ENCODE results near the gene SLC7A14.
A peak's percentile ranks its signal among the peaks of the same experiment; 100 is the strongest.

SLC7A14 gene

DNA sequence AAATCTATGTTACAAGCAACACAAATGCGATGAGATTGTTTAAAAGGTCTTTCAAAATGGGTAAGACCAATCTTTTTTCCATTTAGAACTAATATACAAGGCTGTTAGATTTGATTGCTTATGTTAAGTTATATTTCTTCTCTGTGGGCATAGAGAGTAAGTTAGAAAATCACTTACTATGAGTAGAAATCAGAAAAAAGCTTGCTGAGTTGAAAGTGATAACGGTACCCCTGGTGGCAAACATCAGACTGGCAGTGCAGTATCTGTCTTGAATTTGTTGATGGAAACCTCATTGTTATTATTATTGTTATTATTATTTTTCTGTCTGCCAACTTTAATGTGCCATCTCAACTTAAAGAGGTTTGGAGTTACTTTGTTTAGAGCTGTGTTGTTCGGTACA lies 154.8 kb downstream of the SLC7A14 start:
- H3K9me2 ChIP-seq (replicated peaks; ENCODE audit: insufficient read depth, low read length) = no peaks in the 10 kb centered on the region
- DNase-seq = no peak
- H3K27me3 ChIP-seq (replicated peaks; ENCODE audit: insufficient read depth, low read length) = peaks cover 10% of the 10 kb centered on the region; the same call in 1 of the 2 replicates
- H3K27ac ChIP-seq (ENCODE audit: low read length) = no peak overlapping the region
- H3K9me3 ChIP-seq (replicated peaks; ENCODE audit: insufficient read depth, low read length) = no peaks in the 10 kb centered on the region
- no peaks in the 10 kb centered on the region for H3K79me2 ChIP-seq (ENCODE audit: low read length)
- peaks cover 16% of the 10 kb centered on the region for H3K4me1 ChIP-seq (ENCODE audit: low read length)
- no peak overlapping the region for H3K4me2 ChIP-seq (ENCODE audit: low read depth, low read length)
- no peak overlapping the region for H3K9ac ChIP-seq (ENCODE audit: low read length)
- H3K4me3 ChIP-seq (ENCODE audit: low read length) = no peak overlapping the region
- H3K36me3 ChIP-seq (replicated peaks; ENCODE audit: insufficient read depth, low read length) = no peaks in the 10 kb centered on the region
- no peak overlapping the region for H2AFZ ChIP-seq (ENCODE audit: low read length)
- TF ChIP-seq EZH2 (optimal IDR thresholded peaks at IDR 0.05; ENCODE audit: low read depth, low read length) = no peak
- no peak for TF ChIP-seq EZH2phosphoT487 (IDR thresholded peaks at IDR 0.05; ENCODE audit: low read length)
- TF ChIP-seq, protein P1, sequence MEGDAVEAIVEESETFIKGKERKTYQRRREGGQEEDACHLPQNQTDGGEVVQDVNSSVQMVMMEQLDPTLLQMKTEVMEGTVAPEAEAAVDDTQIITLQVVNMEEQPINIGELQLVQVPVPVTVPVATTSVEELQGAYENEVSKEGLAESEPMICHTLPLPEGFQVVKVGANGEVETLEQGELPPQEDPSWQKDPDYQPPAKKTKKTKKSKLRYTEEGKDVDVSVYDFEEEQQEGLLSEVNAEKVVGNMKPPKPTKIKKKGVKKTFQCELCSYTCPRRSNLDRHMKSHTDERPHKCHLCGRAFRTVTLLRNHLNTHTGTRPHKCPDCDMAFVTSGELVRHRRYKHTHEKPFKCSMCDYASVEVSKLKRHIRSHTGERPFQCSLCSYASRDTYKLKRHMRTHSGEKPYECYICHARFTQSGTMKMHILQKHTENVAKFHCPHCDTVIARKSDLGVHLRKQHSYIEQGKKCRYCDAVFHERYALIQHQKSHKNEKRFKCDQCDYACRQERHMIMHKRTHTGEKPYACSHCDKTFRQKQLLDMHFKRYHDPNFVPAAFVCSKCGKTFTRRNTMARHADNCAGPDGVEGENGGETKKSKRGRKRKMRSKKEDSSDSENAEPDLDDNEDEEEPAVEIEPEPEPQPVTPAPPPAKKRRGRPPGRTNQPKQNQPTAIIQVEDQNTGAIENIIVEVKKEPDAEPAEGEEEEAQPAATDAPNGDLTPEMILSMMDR (IDR thresholded peaks at IDR 0.05; ENCODE audit: low read length) = no peak
- H3F3A ChIP-seq (ENCODE audit: insufficient read depth, low read length) = no peaks in the 10 kb centered on the region
- no peaks in the 10 kb centered on the region for H4K20me1 ChIP-seq (ENCODE audit: insufficient read depth, low read length)

DNA sequence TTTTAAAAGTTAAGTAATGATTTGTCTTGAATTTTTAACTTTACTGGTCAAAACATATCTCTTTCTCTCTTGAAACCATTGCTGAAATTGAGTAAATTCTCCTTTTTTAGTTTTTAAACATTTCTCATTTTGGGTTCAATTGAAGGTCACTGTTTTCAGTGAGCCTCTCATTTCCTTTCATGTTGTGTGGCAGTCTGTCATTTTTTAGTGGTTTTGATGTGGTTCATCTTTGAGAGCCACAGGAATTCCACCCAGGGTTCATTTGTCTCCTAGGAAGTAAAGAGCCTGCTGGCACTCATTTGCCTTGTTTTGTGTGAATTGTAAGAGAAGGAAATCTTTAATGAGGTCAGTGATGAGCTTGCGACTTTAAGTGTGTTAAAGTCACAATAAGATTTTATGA lies 156.8 kb downstream of the SLC7A14 start:
- TF ChIP-seq EZH2phosphoT487 (IDR thresholded peaks at IDR 0.05; ENCODE audit: low read length) (no peak), EZH2 (optimal IDR thresholded peaks at IDR 0.05; ENCODE audit: low read depth, low read length) (no peak)
- TF ChIP-seq, protein P1 (IDR thresholded peaks at IDR 0.05; ENCODE audit: low read length) = no peak
- peak; percentile 92 for DNase-seq
- Histone ChIP-seq H3K36me3 (replicated peaks; ENCODE audit: insufficient read depth, low read length) (no peaks in the 10 kb centered on the region), H3K9ac (ENCODE audit: low read length) (no peak overlapping the region), H3K79me2 (ENCODE audit: low read length) (no peaks in the 10 kb centered on the region), H3K9me2 (replicated peaks; ENCODE audit: insufficient read depth, low read length) (no peaks in the 10 kb centered on the region), H3K27ac (ENCODE audit: low read length) (no peak overlapping the region), H3K4me2 (ENCODE audit: low read depth, low read length) (peak overlapping the region; percentile 10), H2AFZ (ENCODE audit: low read length) (no peak overlapping the region), H3K4me1 (ENCODE audit: low read length) (peaks cover 16% of the 10 kb centered on the region), H3K9me3 (replicated peaks; ENCODE audit: insufficient read depth, low read length) (no peaks in the 10 kb centered on the region), H3F3A (ENCODE audit: insufficient read depth, low read length) (no peaks in the 10 kb centered on the region), H4K20me1 (ENCODE audit: insufficient read depth, low read length) (no peaks in the 10 kb centered on the region), H3K27me3 (replicated peaks; ENCODE audit: insufficient read depth, low read length) (peaks cover 10% of the 10 kb centered on the region; the same call in 1 of the 2 replicates), H3K4me3 (ENCODE audit: low read length) (no peak overlapping the region)

DNA sequence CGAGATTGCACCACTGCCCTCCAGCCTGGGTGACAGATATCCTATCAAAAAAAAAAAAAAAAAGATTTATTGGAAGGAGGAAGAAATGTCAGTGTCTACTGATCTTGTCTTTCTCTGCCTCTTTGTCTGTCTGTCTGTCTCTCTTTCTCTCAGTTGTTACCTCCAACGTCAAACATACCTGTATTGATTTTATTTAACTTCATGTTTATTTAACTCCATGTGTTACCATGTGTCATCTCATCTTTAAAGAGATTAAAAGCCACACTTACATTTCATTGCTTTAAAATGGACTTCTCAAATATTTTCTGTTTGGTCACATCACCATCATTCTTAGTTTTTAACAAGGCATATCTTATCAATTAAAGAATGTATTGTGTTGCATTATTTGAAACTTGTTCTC lies 157.8 kb downstream of the SLC7A14 start:
- H3K9me2 ChIP-seq (replicated peaks; ENCODE audit: insufficient read depth, low read length) = no peaks in the 10 kb centered on the region
- no peaks in the 10 kb centered on the region for H3K9me3 ChIP-seq (replicated peaks; ENCODE audit: insufficient read depth, low read length)
- H4K20me1 ChIP-seq (ENCODE audit: insufficient read depth, low read length) = no peaks in the 10 kb centered on the region
- no peaks in the 10 kb centered on the region for H3K79me2 ChIP-seq (ENCODE audit: low read length)
- H3K9ac ChIP-seq (ENCODE audit: low read length) = no peak overlapping the region
- no peak for DNase-seq
- peaks cover 16% of the 10 kb centered on the region for H3K4me1 ChIP-seq (ENCODE audit: low read length)
- H3K27me3 ChIP-seq (replicated peaks; ENCODE audit: insufficient read depth, low read length) = peaks cover 10% of the 10 kb centered on the region; the same call in 1 of the 2 replicates
- no peaks in the 10 kb centered on the region for H3F3A ChIP-seq (ENCODE audit: insufficient read depth, low read length)
- no peaks in the 10 kb centered on the region for H3K36me3 ChIP-seq (replicated peaks; ENCODE audit: insufficient read depth, low read length)
- H3K4me3 ChIP-seq (ENCODE audit: low read length) = no peak overlapping the region
- H3K27ac ChIP-seq (ENCODE audit: low read length) = no peak overlapping the region
- no peak for TF ChIP-seq EZH2phosphoT487 (IDR thresholded peaks at IDR 0.05; ENCODE audit: low read length)
- TF ChIP-seq, protein P1 (IDR thresholded peaks at IDR 0.05; ENCODE audit: low read length) = no peak
- no peak for TF ChIP-seq EZH2 (optimal IDR thresholded peaks at IDR 0.05; ENCODE audit: low read depth, low read length)
- peak overlapping the region; percentile 10; the same call in 1 of the 2 replicates for H3K4me2 ChIP-seq (ENCODE audit: low read depth, low read length)
- no peak overlapping the region for H2AFZ ChIP-seq (ENCODE audit: low read length)
